Karpas-422 (cell line): ENCODE measurements around the gene RPS3. TPM values are rescaled to one million over a fixed set of nuclear protein-coding genes. Genes with fewer than 3 reads are reported as not detected.

Experiments
- DNase-seq: peaks from one replicate; pipeline ENCODE4 v3.0.0-alpha.2; 2015
- H2AFZ ChIP-seq: fragments of 200-600 bp; sonication (generic); 2 replicates; pipeline ENCODE4 v1.6.1; 2014; ENCODE audit warnings: antibody characterized with exemption, low read length, mixed read lengths
- H3K27ac ChIP-seq: fragments of 200-600 bp; sonication (generic); 2 replicates; pipeline ENCODE4 v1.5.1; 2014; ENCODE audit warnings: mild to moderate bottlenecking, low read length, moderate library complexity
- H3K27me3 ChIP-seq: fragments of 200-600 bp; sonication (generic); 2 replicates; pipeline ENCODE4 v1.6.1; 2014; ENCODE audit warnings: low read length, mixed read lengths
- H3K36me3 ChIP-seq: fragments of 200-600 bp; sonication (generic); 2 replicates; pipeline ENCODE4 v1.6.1; 2014; ENCODE audit warnings: low read length, mixed read lengths; ENCODE audit not compliant: insufficient read depth
- H3K4me1 ChIP-seq: fragments of 200-600 bp; sonication (generic); 2 replicates; pipeline ENCODE4 v1.6.1; 2014; ENCODE audit warnings: mild to moderate bottlenecking, low read length, mixed read lengths
- H3K4me2 ChIP-seq: fragments of 200-600 bp; sonication (generic); 2 replicates; pipeline ENCODE4 v1.6.1; 2014; ENCODE audit warnings: low read length, low read depth, mild to moderate bottlenecking; ENCODE audit not compliant: poor library complexity, severe bottlenecking
- H3K4me3 ChIP-seq: fragments of 200-600 bp; sonication (generic); 2 replicates; pipeline ENCODE4 v1.5.1; 2014; ENCODE audit warnings: mild to moderate bottlenecking, antibody characterized with exemption, low read length, mixed read lengths
- H3K79me2 ChIP-seq: fragments of 200-600 bp; sonication (generic); 2 replicates; pipeline ENCODE4 v1.6.1; 2014; ENCODE audit warnings: mild to moderate bottlenecking, low read length, mixed read lengths
- H3K9ac ChIP-seq: fragments of 200-600 bp; sonication (generic); 2 replicates; pipeline ENCODE4 v1.6.0; 2014; ENCODE audit warnings: low read length
- H3K9me2 ChIP-seq: fragments of 200-600 bp; sonication (generic), shearing (Covaris generic); replicated peaks from 2 replicates; pipeline ENCODE4 v1.6.0; 2014; ENCODE audit warnings: mild to moderate bottlenecking, low read length, moderate library complexity; ENCODE audit not compliant: insufficient read depth
- H3K9me3 ChIP-seq: fragments of 300-700, 200-600 bp; sonication (generic); 2 replicates; pipeline ENCODE4 v1.6.1; 2014; ENCODE audit warnings: low read length, mixed read lengths
- H4K20me1 ChIP-seq: fragments of 200-600 bp; sonication (generic); 2 replicates; pipeline ENCODE4 v1.6.1; 2014; ENCODE audit warnings: mild to moderate bottlenecking, antibody characterized with exemption, low read length, low read depth; ENCODE audit not compliant: insufficient read depth
- small RNA-seq: library from RNA; depleted of rRNA; stranded (forward); fragments of <200 nt; gene quantifications from one replicate; pipeline ENCODE3, GENCODE V24; 2014
- total RNA-seq: library from RNA; depleted of rRNA; stranded (reverse); fragments of >200 nt; shearing (Covaris generic); gene quantifications from 2 replicates; pipeline ENCODE4 v1.2.3, GENCODE V29; 2014; ENCODE audit warnings: low replicate concordance; rRNA removed

RPS3 gene
- total RNA-seq, 1 experiment from 2014 or later = 2,332 TPM

- Histone ChIP-seq H3K27ac (no peak overlapping the region), H3K36me3 (peaks cover 31% of the 10 kb centered on the region), H3K4me1 (no peaks in the 10 kb centered on the region), H3K79me2 (no peaks in the 10 kb centered on the region), H3K27me3 (no peaks in the 10 kb centered on the region), H2AFZ (no peak overlapping the region), H3K9me2 (no peaks in the 10 kb centered on the region), H3K4me2 (no peak overlapping the region), H3K9me3 (no peaks in the 10 kb centered on the region), H3K9ac (no peak overlapping the region), H3K4me3 (no peak overlapping the region), H4K20me1 (no peaks in the 10 kb centered on the region; the same call in 1 of the 2 replicates)
- no peak for DNase-seq
Measured at GRCh38 chr11:75449271-75449670, 50.0 kb downstream of the RPS3 start.

DNA sequence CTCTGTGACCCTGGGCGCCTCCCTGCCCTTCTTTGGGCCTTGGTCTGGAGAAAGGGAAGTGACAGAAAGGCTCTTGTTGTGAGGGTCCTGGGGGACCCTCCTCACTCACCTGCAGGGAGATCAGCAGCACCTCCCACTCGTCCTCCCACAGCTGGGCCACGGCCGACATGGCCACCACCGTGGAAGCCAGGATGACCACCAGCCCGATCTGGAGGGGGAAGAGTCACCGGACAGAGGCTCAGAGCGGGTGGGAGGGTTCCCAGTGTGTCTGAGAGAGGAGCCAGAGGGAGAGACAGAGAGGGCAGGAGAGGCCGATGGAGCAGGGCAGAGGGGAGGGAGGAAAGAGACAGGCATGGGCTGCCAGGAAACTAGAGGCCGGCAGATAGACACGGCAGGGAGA is 50.5 kb downstream of the RPS3 start:
- Histone ChIP-seq H3K9me2 (no peaks in the 10 kb centered on the region), H3K36me3 (peaks cover 27% of the 10 kb centered on the region), H4K20me1 (no peaks in the 10 kb centered on the region; the same call in 1 of the 2 replicates), H2AFZ (no peak overlapping the region), H3K4me3 (no peak overlapping the region), H3K4me1 (no peaks in the 10 kb centered on the region), H3K27me3 (no peaks in the 10 kb centered on the region), H3K79me2 (no peaks in the 10 kb centered on the region), H3K9me3 (no peaks in the 10 kb centered on the region), H3K4me2 (no peak overlapping the region), H3K9ac (no peak overlapping the region), H3K27ac (no peak overlapping the region)
- DNase-seq = no peak

DNA sequence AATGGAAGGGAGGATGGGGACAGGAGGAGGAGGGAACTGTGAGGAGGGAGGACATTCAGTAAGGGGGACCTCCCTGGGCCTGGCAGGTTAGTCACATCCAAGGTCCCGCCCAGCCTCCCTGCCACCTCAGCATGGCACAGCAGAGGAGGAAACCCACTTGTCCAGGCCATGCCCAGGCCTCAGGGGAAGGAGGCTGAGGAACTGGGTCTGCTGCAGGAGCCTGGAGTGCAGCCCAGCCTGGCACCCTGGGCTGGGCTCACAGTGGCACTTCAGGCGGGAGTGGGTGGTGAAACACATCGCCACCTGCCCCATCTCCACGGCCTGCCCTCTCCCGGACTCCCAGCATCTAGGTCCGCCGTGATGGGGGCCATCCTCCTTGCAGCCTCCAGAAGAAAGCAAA is 50.9 kb downstream of the RPS3 start:
- Histone ChIP-seq H3K4me3 (no peak overlapping the region), H2AFZ (no peak overlapping the region), H3K27ac (no peak overlapping the region), H4K20me1 (no peaks in the 10 kb centered on the region), H3K4me2 (no peak overlapping the region), H3K4me1 (no peaks in the 10 kb centered on the region), H3K36me3 (peaks cover 25% of the 10 kb centered on the region), H3K79me2 (no peaks in the 10 kb centered on the region), H3K9me3 (no peaks in the 10 kb centered on the region), H3K9me2 (no peaks in the 10 kb centered on the region), H3K27me3 (no peaks in the 10 kb centered on the region), H3K9ac (no peak overlapping the region)
- no peak for DNase-seq

DNA sequence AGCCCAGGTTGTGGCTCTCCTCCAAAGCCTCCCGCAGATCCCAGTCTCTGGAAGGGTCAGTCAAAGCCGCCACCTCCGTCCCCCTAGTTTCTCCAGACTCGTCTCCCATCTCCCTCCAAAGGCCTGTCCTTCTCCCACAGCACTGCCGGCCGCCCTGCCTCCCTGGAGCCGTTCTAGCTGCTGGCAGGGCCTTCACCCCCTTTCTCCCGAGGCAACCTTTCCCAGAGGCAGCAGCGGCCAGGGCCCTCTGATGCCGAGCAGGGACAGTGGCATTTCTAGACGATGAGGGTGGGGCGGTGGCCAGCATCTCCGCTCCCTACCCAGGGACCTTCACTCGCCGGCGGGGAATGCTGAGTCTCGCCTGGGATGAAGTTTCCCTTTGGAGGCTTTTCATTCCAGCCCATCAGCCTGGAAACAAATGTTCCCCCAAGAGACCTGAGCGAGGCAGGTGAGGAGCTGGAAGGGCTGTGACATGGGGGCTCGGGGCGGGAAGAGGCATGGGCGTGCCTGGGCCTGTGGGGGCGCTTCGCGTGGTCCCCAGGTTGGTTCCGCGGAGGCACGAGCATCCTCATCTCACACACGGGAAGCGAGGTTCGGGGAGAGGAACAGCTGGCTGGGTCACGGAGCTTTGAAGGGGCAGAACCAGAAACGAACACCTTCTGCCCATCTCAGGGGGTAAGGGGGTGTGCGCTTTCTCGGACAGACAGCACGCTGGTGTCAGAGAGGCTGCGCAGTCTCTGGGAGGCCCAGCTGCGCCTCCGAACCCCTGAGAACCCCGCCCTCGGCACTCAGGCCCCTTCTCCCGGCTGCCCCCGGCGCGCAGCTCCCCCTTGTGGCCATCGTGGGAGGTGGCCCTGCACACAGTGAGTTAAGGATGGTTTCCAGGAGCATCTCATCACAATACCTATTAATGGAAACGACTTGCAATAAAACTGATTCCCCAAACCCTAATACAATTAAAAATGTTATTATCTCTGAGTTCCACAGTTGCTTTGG is 51.8 kb downstream of the RPS3 start:
- Histone ChIP-seq H3K9me2 (no peaks in the 10 kb centered on the region), H3K4me2 (no peak overlapping the region), H3K79me2 (no peaks in the 10 kb centered on the region), H3K9ac (no peak overlapping the region), H3K4me3 (no peak overlapping the region), H2AFZ (no peak overlapping the region), H3K27ac (no peak overlapping the region), H3K36me3 (peaks cover 28% of the 10 kb centered on the region), H3K9me3 (no peaks in the 10 kb centered on the region), H4K20me1 (no peaks in the 10 kb centered on the region), H3K27me3 (no peaks in the 10 kb centered on the region), H3K4me1 (no peaks in the 10 kb centered on the region)
- DNase-seq = peak; percentile 78

DNA sequence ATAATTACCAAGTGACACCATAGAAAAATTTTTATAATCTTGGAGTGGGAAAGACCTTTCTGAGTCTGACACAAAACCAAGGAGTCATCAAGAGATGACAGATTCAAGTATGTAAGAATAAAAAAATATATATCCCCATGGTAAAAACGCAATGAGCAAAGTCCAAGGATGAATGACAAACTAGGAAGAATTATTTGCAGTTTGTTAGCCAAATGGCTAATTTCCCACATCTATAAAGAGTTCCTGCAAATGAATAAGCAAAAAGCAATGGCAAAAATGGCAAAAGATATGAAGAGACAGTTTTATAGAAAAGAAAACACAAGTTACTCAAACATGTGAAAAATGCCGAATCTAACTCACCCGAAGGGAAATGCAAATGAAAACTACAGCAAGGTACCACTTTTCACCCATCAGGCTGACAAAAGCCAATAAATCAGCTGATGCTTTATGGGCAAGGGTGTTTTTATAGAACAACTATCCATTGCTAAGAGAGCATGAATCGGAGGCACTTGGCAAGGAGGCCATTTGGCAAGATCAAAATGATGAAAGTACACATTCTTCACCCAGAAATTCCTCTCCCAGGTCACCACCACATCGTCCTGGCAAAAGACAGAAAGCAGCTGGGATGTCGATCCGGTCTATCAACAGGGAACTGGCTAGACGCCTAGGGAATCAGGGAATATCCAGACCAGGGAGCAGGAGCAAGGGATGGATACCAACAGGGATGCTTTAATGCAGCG is 54.8 kb downstream of the RPS3 start:
- Histone ChIP-seq H3K4me3 (no peak overlapping the region), H3K4me2 (no peak overlapping the region), H3K9me2 (no peaks in the 10 kb centered on the region), H3K9ac (no peak overlapping the region), H3K9me3 (no peaks in the 10 kb centered on the region), H3K79me2 (no peaks in the 10 kb centered on the region), H3K36me3 (peaks cover 28% of the 10 kb centered on the region), H3K27me3 (no peaks in the 10 kb centered on the region), H3K4me1 (no peaks in the 10 kb centered on the region), H3K27ac (no peak overlapping the region), H4K20me1 (no peaks in the 10 kb centered on the region), H2AFZ (no peak overlapping the region)
- no peak for DNase-seq

GRCh38 chr11:75454987-75455386 is 55.7 kb downstream of the RPS3 start:
- H2AFZ ChIP-seq = no peak overlapping the region
- H3K4me3 ChIP-seq = no peak overlapping the region
- no peaks in the 10 kb centered on the region for H4K20me1 ChIP-seq
- H3K36me3 ChIP-seq = peaks cover 28% of the 10 kb centered on the region
- H3K4me1 ChIP-seq = no peaks in the 10 kb centered on the region
- no peaks in the 10 kb centered on the region for H3K27me3 ChIP-seq
- H3K27ac ChIP-seq = no peak overlapping the region
- no peaks in the 10 kb centered on the region for H3K79me2 ChIP-seq
- H3K9ac ChIP-seq = no peak overlapping the region
- no peak overlapping the region for H3K4me2 ChIP-seq
- DNase-seq = no peak
- no peaks in the 10 kb centered on the region for H3K9me2 ChIP-seq
- no peaks in the 10 kb centered on the region for H3K9me3 ChIP-seq

Small RNA genes lying within 50 kb of the gene (small RNA-seq; reads per million reads assigned to genes)
- not detected for gene SNORD15A
- gene SNORD15B = 171 reads per million, percentile 99 among the genes with 10 or more reads in this experiment

Other genes starting within 250 kb of the RPS3 start
- gene SLCO2B1, start 248.4 kb upstream of the RPS3 start, total RNA-seq = not detected in 2 replicates
- gene TPBGL, start 158.7 kb upstream of the RPS3 start, total RNA-seq = not detected in 2 replicates
- gene ARRB1, start 47.9 kb upstream of the RPS3 start, total RNA-seq = not detected in 2 replicates
- 1.3 and 8.5 TPM in 2 replicates for gene KLHL35, start 33.7 kb downstream of the RPS3 start, total RNA-seq
- 137 and 237 TPM in 2 replicates for gene GDPD5, start 126.4 kb downstream of the RPS3 start, total RNA-seq
- gene SERPINH1, start 162.7 kb downstream of the RPS3 start, total RNA-seq = 10.5 and 16.1 TPM in 2 replicates